Renal pelvis (tissue), 4 donors: ENCODE results near the gene NDOR1. TPM values are rescaled to one million over a fixed set of nuclear protein-coding genes. Genes with fewer than 3 reads are reported as not detected.

ENCODE experiments used
- DNase-seq: peaks from one replicate; pipeline ENCODE4 v3.0.0-alpha.2; 2013
- polyA plus RNA-seq, 3 donors: library from polyadenylated mRNA; unstranded; fragments of 120-200 nt; gene quantifications; one replicate each; pipeline ENCODE4 v1.2.1, GENCODE V29; 2013; ENCODE audit not compliant: insufficient read length in 3 of 3

The NDOR1 gene
- polyA plus RNA-seq, 3 donors, result 13.3 to 18.9 (median 17.2) TPM

DNA sequence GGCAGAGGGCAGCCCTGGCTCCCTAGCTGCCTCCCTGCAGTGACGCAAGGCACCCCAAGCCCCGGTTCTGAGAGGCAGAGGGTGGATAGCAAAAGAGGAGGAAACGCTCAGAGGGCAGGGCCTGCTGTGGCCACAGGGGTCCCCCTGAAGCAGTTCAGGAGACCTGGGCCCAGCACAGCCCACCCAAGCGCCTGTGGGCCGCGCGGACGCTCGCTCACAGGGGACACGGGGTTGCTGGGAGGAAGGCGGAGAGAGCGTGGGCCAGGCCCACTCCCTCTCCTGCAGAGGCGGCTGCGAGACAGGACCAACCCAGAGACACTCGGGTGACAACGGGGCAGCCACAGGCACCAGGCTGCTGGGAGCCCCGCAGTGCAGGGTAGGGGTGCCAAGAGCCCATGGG lies 25.7 kb upstream of the NDOR1 start:
- DNase-seq, result no peak

DNA sequence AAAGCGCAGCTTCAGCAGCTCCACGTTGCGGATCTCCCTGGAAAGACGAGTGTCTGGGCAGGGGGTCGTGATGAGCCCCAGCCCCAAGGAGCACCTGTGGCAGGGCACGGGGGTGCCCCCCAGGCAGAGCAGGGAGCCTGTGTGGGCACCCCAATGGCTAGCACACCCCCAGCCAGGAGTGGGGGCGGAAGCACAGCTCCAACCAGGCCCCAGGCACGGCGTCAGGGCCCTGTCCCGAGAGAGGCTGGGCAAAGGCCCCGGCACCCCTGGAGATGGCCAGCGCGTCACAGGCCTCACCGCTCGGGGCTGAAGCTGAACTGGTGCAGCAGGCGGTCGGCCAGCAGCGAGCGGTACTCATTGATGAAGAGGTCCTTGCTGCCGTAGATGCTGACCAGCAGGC lies 25.0 kb upstream of the NDOR1 start:
- no peak for DNase-seq

DNA sequence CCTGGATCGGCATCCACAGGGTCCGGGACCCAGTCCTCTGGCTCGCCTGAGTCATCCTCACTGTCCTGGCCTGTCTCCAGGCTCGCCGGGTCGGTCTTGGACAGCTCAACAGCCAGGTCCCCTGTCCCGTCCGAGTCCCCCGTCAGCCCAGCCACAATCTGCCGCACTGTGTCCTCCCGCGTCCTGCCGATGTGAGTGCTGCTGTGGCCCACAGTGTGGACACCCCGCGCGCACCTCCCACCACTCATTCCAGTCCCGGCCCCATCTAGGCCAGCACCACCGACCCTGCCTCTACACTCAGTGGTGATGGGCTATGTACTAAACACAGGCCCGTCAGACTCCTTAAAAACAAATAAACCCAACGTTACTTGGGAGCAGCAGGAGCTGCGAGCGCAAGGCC lies 23.8 kb upstream of the NDOR1 start:
- no peak for DNase-seq

DNA sequence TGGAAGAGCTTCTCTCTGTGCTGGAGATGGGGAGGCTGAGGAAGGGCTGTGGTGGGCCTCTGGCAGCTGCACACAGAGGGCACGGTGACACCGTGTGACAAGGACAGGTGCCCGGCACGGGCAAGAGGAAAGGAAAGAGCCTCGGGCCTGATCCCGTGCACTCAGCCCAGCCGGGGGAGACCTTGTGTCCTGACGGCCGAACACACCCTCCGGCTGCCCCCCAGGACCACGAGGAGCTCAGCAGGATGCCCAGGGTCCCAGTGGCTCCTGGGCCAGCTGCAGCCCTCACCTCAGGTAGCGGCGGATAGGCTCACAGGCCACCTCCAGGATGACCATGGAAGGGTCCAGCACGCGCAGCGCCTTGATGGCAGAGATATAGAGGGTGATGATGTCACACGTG lies 22.7 kb upstream of the NDOR1 start:
- DNase-seq, result no peak

DNA sequence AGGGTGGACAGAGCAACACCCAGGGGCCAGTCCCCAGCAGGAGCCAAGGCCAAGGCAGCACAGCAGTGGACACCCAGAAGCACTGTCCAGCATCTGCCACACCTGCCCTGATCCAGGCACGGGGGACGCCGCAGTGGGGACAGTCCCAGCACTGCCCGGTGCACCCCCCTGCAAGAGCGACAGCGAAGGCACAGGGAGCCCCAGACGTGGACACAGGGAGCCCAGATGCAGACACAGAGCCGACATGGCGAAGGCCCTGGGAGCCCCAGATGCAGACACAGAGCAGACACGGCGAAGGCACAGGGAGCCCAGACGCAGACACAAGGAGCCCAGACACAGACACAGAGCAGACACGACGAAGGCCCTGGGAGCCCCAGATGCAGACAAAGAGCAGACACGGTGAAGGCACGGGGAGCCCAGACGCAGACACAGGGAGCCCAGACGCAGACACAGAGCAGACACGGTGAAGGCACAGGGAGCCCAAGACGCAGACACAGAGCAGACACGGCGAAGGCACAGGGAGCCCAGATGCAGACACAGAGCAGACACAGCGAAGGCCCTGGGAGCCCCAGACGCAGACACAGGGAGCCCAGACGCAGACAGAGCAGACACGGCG lies 21.4 kb upstream of the NDOR1 start:
- no peak for DNase-seq

DNA sequence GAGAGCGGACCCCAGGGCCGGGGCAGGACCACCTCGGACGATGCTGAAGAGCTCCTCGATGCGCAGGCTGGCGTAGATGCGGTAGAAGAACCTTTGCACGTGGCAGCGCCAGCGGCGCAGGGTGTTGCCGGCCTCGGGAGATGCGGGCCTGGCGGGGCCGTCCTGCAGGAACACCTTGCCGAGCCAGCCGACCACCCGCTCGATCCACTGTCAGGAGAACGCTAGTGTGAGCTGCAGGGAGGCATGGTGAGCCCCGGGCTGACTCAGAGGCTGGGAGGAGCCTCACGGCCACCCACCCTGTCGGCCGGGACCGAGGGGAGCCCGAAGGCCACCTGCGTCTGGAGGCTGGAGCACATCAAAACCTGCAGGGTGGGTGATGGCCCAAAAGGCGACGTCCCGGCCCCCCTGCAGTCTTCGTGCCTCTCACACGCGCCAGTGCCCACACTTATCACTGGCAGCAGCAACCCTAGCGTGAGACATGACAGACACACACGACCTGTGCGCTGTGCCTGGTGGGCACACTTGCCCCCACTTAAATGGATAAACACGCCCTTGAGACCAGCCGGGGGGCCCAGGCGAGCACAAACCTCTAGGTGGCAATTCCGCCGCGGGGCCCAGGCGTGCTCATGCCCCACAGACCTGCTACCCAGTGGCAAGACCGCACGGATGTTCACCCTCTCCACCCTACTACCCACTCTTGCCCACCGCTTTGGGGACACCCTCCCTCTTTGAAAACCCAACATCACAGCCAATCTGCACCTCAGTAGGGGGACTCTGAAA lies 20.4 kb upstream of the NDOR1 start:
- DNase-seq, result no peak

DNA sequence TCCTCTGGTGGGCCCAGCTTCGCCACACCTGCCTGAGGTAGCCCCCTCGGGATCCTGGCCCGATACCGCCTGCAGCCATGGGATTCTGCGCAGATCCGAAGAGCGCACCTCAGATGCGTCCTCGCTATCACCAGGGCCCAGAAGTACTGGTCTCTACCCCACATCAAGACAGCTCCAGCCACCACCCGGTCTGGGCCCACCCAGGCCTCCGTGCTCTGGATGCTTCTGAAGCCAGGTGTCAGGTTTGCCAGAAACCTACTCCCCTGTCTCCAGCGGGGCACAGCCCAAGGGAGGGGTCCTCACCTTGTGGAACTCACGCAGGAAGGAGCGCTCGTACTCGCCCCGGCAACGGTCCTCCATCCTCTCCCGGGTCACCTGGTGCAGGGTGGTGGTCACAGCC lies 19.6 kb upstream of the NDOR1 start:
- DNase-seq, result no peak

DNA sequence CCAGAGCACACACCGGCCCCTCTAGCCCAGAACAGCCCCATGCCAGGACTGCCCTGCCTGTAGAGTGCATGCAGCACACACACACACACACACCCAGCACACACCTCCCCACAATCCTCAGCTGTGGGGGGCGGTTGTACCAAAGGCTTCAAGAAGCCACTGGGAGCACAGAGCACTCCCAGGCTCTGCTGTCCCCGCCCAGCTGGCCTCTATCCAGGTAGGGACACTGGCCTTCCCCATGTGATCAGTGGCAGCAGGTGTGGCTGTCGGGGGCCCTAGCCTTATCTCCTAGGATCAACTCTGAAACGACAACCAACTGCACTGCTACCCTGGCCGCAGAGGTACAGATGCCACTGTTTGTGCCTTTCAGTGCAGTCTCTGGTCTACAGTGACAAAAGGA lies 19.1 kb upstream of the NDOR1 start:
- no peak for DNase-seq

DNA sequence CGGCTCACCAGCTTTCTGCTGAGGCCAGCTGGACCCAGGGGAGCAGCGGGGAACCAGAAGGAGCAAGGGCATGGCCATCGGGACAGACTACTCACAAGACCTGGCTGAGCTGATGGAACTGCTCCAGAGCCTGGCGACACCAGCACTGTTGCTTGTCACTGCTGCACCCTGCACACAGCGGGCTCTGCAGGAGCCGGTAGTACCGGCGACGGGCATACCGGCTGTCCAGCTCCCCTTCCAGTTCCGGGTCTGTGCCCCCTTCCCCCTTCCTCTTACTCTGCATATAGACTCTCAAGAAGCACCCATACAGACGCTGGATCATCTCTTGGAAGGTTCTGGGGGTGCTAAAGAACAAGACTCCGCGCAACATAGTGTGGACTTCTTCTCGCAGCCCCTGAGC lies 18.1 kb upstream of the NDOR1 start:
- DNase-seq, result no peak

DNA sequence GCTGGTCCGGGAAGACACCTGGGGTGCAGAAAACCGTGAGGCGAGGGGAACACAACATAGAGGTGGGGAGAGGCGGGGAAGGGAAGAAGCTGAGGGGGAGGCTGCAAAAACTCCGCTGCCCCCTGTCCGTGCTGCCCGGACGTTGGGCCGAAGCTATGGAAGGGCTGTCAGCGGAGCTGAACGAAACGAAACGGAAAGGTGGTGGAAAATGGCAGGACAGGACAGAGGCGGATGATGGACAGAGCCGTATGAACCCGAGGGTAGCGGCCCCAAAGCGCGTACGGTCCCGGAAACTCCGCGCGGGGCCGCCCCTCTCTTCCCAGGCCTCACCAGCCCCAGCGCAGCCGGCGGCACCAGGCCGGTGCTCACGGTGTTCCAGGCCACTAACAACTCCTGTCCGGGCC lies 17.4 kb upstream of the NDOR1 start:
- no peak for DNase-seq

DNA sequence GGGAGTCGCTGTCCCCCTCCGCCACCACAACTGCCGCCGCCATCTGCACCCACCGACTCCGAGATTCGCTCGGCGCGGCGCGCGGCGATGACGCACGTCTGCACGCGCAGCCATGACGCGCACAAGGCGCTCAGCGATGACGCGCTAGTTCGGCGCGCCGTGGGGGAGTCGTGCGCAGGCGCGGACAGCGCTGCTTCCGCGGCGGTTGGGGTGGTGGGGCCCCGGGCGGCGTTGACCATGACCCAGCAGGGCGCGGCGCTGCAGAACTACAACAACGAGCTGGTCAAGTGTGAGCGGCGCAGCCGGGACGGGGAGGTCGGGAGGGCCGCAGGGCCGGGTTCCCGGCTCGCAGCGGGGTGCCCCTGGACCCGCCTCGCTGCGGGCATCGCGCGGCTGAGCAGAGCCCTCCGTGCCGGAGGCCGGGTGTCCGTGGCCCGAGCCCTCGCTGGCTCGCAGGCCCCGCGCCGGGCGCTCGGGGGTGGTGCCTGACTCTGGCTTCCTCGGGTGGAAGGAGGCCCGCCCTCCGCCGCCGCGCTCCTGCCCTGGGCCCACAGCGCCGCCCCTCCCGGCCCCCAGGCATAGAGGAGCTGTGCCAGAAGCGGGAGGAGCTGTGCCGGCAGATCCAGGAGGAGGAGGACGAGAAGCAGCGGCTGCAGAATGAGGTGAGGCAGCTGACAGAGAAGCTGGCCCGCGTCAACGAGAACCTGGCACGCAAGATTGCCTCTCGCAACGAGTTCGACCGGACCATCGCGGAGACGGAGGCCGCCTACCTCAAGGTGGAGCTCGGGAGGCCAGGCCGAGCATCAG lies 16.8 kb upstream of the NDOR1 start, which contains the start of the genes ANAPC2 and SSNA1:
TSS of gene ANAPC2 (minus strand) at position 71 of the 807 bp plus-strand sequence. CDS start at position 43, 28 bp downstream.
TSS of gene SSNA1 (plus strand) at position 187 of the 807 bp plus-strand sequence. CDS start at position 238, 51 bp downstream.
- DNase-seq, result peak; percentile 93

DNA sequence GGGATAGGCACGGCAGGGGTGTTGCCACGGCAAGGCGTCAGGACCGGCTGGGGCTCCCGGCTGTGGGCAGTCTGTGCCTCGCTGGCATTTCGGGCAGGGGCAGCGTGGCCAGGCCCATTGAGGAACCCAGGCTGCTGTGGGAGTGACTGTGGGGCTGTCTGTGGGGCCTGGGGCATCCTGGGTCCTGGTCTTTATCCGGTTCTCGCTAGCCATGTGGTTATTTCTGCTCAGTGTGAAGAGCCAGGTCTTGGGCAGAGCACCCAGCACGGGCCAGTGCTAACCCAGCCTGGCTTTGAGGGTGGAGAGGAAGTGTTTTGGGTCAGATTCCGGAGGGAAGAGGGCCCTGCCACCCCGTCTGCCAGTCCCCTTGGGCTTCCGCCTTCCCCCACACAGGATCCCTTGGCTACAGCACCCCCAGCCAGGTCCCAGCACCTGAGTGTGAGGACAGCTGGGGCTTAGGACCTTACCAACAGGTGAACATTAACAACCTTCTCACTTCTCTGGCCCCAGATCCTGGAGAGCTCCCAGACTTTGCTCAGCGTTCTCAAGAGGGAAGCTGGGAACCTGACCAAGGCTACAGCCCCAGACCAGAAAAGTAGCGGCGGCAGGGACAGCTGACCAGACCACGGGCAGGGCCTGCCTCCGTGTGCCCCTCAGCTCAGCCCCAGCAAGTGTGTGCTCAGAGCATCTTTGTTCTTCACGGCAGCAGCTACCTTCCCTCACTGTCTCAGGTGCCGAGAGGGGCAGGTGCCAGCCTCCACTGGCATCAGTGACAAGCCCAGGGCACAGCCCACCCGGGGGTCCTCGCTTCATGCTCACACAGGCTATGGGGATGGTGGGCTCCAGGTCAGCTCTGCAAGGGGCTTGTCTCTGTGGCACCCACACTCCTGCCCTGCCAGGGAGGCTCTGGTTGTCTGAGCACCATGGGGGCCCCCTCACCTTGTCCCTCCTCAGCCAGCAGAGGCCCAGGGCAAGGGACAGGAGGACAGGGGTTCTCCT lies 15.9 kb upstream of the NDOR1 start:
- no peak for DNase-seq

DNA sequence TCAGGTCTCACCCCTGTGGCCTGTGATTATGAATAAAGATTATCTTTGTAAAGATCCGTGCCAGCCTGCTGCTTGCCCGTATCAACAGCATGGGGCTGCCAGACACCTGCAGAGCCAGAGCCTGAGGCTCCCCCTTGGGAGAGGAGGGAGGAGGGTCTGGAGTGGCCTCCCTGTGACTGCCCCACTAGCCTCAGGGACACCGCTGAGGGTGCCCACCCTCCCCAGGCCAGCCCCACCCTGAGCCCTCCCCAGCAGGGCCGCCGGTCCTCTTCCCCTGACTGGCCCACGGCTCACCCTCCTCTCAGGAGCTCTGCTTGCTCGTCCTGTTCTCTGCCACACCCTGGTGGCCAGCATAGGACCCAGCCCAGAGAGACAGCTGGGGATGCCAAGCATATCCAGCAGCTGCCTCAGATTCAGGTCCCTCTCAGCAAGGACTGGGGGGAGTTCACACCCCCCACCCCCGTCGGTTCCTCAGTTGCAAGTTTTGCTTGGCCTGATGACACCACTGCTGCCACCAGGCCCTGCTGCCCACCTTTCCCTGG lies 15.1 kb upstream of the NDOR1 start:
- no peak for DNase-seq

DNA sequence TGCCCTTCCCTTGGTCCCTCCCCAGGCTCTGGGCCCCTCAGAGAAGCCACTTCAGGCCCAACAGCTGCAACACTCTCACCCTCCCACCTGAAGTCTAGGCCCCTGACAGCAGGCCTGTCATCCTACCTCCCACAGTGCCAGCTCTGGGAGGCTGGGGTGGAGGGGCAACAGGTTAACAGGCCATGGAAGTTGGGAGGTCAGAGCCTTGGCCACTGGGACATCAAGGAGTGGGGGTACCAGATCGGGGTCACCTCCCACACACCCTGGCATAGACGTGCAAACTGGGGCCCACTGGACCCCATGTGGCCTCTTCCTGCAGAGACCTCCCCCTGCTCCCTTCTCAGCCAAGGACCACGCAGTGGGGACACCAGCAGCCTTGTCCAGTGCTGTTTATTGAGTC lies 14.3 kb upstream of the NDOR1 start:
- DNase-seq, result no peak

DNA sequence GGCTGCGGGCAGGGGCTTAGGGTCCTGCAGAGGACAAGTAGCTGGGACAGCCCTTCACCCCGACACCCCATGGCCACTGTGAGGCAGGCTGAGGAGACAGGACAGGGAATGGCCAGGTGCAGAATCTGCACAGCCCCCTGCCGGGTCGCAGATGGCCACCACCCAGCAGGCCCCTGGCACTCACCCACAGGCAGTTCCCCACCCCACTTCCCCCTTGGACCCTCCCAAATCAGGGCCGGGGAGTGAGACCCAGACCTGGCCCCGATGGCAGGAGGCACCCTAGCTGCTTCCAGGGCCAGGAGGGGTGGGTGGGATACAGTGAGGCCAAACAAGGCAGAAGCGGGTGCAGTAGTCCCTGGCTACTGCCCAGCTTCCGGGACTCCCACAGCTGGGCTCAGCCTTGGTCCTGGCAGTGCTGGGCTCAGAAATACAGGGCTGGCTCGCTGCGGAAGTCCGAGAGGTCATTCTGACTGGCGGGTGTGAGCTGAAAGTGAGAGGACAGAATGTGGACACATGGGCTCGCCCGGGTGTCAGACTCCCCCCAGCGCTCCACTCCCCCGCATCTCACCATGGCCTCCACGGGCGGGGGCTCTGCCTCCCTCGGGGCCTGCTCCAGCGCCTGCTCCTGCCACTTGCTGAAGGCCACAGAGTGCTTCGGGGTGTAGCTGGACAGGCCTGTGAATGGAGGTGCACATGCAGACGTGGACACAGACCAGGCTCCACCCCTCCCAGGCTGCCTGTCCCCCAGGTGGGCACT lies 13.6 kb upstream of the NDOR1 start:
- no peak for DNase-seq

DNA sequence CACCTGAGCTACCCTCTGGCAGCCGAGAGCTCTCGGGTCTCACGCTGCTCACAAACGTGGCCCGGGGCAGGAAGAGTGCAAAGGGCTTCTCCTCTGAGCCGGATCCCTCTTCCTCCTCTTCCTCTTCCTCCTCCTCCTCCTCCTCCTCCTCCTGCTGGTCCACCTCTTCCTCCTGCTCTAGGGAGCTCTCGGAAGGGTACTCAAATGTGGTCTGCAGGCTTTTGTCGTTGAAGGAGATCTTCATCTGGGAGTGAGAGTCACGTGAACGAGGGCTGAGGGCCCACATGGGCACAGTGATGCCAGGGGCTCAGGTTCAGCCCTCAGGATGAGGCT lies 13.1 kb upstream of the NDOR1 start:
- DNase-seq, result no peak

DNA sequence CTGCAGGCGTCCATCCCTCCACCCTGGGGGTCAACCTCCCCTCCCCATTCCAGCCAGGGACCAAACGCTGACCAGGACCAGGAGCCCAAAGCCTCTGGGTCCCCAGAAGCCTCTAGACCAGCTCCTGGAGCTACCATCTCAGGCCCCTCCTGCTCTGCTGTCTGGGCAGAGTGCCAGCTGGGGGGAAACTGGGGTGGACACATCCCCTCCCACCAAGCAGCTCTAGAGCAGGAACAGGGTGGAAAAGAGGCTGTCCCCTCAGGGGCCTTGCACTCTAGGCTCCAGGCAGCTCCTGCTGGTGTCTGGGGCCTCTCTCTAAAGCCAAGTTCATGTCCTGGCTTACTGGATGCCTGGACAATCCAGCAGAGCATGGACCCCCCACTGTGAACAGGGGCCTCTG lies 12.6 kb upstream of the NDOR1 start:
- no peak for DNase-seq

DNA sequence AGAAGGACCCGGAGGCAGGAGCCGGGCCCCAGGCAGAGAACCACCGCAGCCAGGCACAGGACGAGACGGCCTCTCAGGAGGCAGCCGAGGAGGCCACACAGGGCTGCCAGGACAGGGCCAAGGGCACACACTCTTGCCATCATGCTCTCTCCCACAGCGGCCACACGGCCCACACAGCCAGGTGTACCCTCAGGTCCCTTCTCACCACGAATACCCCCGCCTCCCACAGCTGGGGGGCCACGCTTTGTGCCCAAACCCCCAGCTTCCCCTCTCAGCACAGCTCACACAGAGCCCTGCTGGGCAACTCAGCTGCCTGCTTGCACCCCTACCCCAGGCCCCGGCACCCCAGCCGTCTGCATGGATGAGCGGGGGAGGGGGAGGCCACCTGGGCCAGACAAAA lies 11.7 kb upstream of the NDOR1 start:
- DNase-seq, result no peak

DNA sequence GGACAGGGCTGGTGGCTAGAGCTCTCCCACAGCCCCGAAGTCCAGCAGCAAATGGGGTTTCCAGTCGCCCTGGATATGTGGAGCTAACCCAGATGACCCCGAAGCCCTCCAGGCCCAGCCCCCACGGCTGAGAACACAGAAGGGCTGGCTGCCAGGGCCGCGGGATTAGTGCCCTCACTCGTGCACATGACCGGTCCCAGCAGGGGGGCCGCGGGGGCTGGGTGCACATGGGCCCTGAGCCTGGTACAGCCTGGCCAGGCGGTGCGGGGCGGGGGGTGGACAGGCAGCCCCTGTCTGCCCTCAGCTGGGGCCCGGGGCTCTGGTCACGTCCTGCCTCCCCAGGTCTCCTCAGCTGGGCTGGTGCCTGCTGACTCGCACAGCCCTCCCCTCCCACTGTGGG lies 11.1 kb upstream of the NDOR1 start:
- no peak for DNase-seq

DNA sequence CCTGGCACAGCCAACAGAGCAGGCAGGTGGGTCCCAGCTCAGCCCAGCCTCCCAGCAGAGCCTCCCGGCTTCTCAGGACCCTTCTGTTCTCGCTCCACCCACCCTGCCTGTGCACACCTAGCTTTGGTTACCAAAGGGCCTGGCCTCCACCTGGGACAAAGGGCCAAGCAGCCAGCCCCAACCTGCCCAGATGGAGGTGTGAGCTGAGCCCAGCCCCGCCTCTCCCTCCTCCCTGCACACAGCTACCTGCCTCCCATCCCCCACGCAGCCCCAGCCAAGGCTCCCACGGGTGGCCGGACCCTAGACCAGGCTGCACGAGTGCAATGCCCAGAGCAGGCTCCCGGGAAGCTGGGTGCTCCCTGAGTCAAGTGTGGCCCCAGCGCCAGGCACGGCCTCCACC lies 10.6 kb upstream of the NDOR1 start:
- DNase-seq, result no peak
